Kidney (tissue), 14 donors: Measurements from ENCODE around the gene TMEM9. TPM values are rescaled to one million over a fixed set of nuclear protein-coding genes. Genes with fewer than 3 reads are reported as not detected.

ENCODE experiments used
- DNase-seq, 5 donors: peaks; one replicate each; pipeline ENCODE4 v3.0.0-alpha.2; 2013 to 2020
- FAIRE-seq: peaks from 2 replicates; lab custom pipeline; 2012; peaks lifted over from hg19 to GRCh38; lab: Jason Lieb, UNC
- H3K27ac ChIP-seq, 2 donors: one replicate each; pipeline ENCODE4 v1.7.0; 2013; ENCODE audit warnings: low read depth in 2 of 2, low read length in 2 of 2, inconsistent platforms in 1 of 2
- H3K27me3 ChIP-seq: one replicate; pipeline ENCODE4 v1.7.1; 2013; ENCODE audit warnings: low read length, inconsistent platforms; ENCODE audit not compliant: control insufficient read depth, insufficient read depth
- H3K36me3 ChIP-seq, 3 donors: one replicate each; pipeline versions ENCODE4 v1.7.0 to v1.7.1; 2013; ENCODE audit warnings: low read length in 3 of 3, control low read depth in 1 of 3, inconsistent platforms in 1 of 3; ENCODE audit not compliant: insufficient read depth in 3 of 3, control insufficient read depth in 2 of 3
- H3K4me1 ChIP-seq, 3 donors: one replicate each; pipeline versions ENCODE4 v1.7.0 to v1.7.1; 2013; ENCODE audit warnings: low read length in 3 of 3, inconsistent platforms in 1 of 3, low read depth in 1 of 3; ENCODE audit not compliant: control insufficient read depth in 2 of 3, insufficient read depth in 2 of 3
- H3K4me3 ChIP-seq, 3 donors: one replicate each; pipeline versions ENCODE4 v1.7.0 to v1.8.1; 2013; ENCODE audit warnings: low read length in 3 of 3, control low read depth in 1 of 3, inconsistent platforms in 1 of 3
- H3K9ac ChIP-seq, 3 donors: one replicate each; pipeline versions ENCODE4 v1.7.0 to v1.7.1; 2013; ENCODE audit warnings: low read length in 3 of 3, control low read depth in 1 of 3, inconsistent platforms in 1 of 3
- H3K9me3 ChIP-seq, 3 donors: one replicate each; pipeline versions ENCODE4 v1.7.0 to v1.7.1; 2013; ENCODE audit warnings: low read length in 3 of 3, control low read depth in 1 of 3, inconsistent platforms in 1 of 3; ENCODE audit not compliant: control insufficient read depth in 2 of 3, insufficient read depth in 1 of 3
- CTCF ChIP-seq: IDR thresholded peaks from 3 replicates; pipeline ENCODE4 v1.5.1; 2012; ENCODE audit warnings: mild to moderate bottlenecking, moderate library complexity, borderline replicate concordance; ENCODE audit not compliant: insufficient read depth; ENCODE audit errors: extremely low read depth
- intact Hi-C: fragments of 100-400 bp; cut with DNase I; formaldehyde crosslinking; loops from one replicate; pipeline ENCODE4 v1.11.1; 2022
- polyA plus RNA-seq: library from polyadenylated mRNA; stranded (reverse); fragments of 350-450 nt; fragmentation: Illumina TruSeq; extraction: RNeasy Lipid Tissue Mini Kit (QIAGEN cat#74804); gene quantifications from one replicate; pipeline ENCODE4 v1.2.3, GENCODE V29; 2014; ENCODE audit warnings: low read depth, low replicate concordance; ENCODE audit not compliant: insufficient read depth
- total RNA-seq: library from RNA; stranded (reverse); fragmentation: NEBNext Ultra II Directional; extraction: Animal tissue kit (Norgen Biotek cat#: 25700); gene quantifications from one replicate; pipeline ENCODE4 v1.2.1, GENCODE V29; 2021
- donor health status: control.
- donor health status: control.
- donor health status: control.
- donor health status: control.
- donor health status: control.
- donor health status: DM: yes; HTN: yes; CAD: no.
- donor health status: Normal renal cell carcinoma (clear cell type).

Gene TMEM9
- total and polyA plus RNA-seq, 2 donors from 2014 or later, result 81.9 to 166 TPM

- FAIRE-seq, result no peak
- H3K4me1 ChIP-seq, result no peaks in the 10 kb centered on the region
These were observed 58.2 kb downstream of the TMEM9 start for GRCh38 chr1:201096041-201096461.

GRCh38 chr1:201095581-201095980 lies 58.7 kb downstream of the TMEM9 start:
- H3K27ac ChIP-seq, result no peak overlapping the region
- H3K9ac ChIP-seq, result no peak overlapping the region
- no peaks in the 10 kb centered on the region for H3K36me3 ChIP-seq
- no peaks in the 10 kb centered on the region for H3K4me1 ChIP-seq
- H3K27me3 ChIP-seq, result no peaks in the 10 kb centered on the region
- H3K4me3 ChIP-seq, result no peak overlapping the region
- DNase-seq, result no peak
- no peaks in the 10 kb centered on the region for H3K9me3 ChIP-seq
- no peak for TF ChIP-seq CTCF
- intact Hi-C loops, result no loop called here
- FAIRE-seq, result no peak

More at GRCh38 chr1:201096041-201096461, 58.2 kb downstream of the TMEM9 start:
- intact Hi-C loops, result no loop called here
- Histone ChIP-seq H3K27ac (no peak overlapping the region), H3K9ac (no peak overlapping the region), H3K36me3 (no peaks in the 10 kb centered on the region), H3K27me3 (no peaks in the 10 kb centered on the region), H3K4me3 (no peak overlapping the region), H3K9me3 (no peaks in the 10 kb centered on the region)
- no peak for TF ChIP-seq CTCF
- DNase-seq, result peak in 3 of 5 donors; percentile 54 to 59 (median 57)

GRCh38 chr1:201094832-201095231 lies 59.4 kb downstream of the TMEM9 start:
- Histone ChIP-seq H3K36me3 (no peaks in the 10 kb centered on the region), H3K27ac (no peak overlapping the region), H3K4me3 (no peak overlapping the region), H3K4me1 (no peaks in the 10 kb centered on the region), H3K27me3 (no peaks in the 10 kb centered on the region), H3K9me3 (no peaks in the 10 kb centered on the region), H3K9ac (no peak overlapping the region)
- no peak for TF ChIP-seq CTCF
- intact Hi-C loops, result no loop called here
- FAIRE-seq (no peak), DNase-seq (no peak)

GRCh38 chr1:201093962-201094361 lies 60.3 kb downstream of the TMEM9 start:
- Histone ChIP-seq H3K27me3 (no peaks in the 10 kb centered on the region), H3K4me3 (no peak overlapping the region), H3K9me3 (no peaks in the 10 kb centered on the region), H3K27ac (no peak overlapping the region), H3K9ac (no peak overlapping the region), H3K36me3 (no peaks in the 10 kb centered on the region), H3K4me1 (no peaks in the 10 kb centered on the region)
- no peak for FAIRE-seq
- intact Hi-C loops, result no loop called here
- TF ChIP-seq CTCF, result no peak
- no peak for DNase-seq
